Activated CD8-positive, alpha-beta memory T cell treated with anti-CD3 and anti-CD28 coated beads, Interleukin-2, amount 10 ng/mL, durations not matched to agents 7 days and 5 days (primary cell): ENCODE data around the gene CDK4. TPM values are rescaled to one million over a fixed set of nuclear protein-coding genes. Genes with fewer than 3 reads are reported as not detected.
A peak's percentile ranks its signal among the peaks of the same experiment; 100 is the strongest.

Source experiments
- ATAC-seq: fragments of 150-1000 bp; cut with Tn5 transposase; one replicate; pipeline ENCODE4 v1.10.0; 2021; ENCODE audit warnings: moderate library complexity
- CTCF ChIA-PET: fragments of 350-600 bp; sonication (Branson Sonifier 250); formaldehyde crosslinking; loops from one replicate; lab custom pipeline; 2021; ENCODE audit warnings: antibody characterized with exemption; lab: Charles Lee
- DNase-seq: peaks from one replicate; pipeline ENCODE4 v3.0.0-alpha.2; 2020
- H3K27ac Mint-ChIP-seq: one replicate; pipeline ENCODE4 v1.8.0; 2021; ENCODE audit warnings: mild to moderate bottlenecking, mixed read lengths
- H3K27me3 Mint-ChIP-seq: one replicate; pipeline ENCODE4 v1.8.0; 2021; ENCODE audit warnings: mixed read lengths
- H3K36me3 Mint-ChIP-seq: one replicate; pipeline ENCODE4 v1.8.0; 2021; ENCODE audit warnings: mild to moderate bottlenecking, mixed read lengths
- H3K4me1 Mint-ChIP-seq: one replicate; pipeline ENCODE4 v1.8.0; 2021; ENCODE audit warnings: mixed read lengths
- H3K4me3 Mint-ChIP-seq: one replicate; pipeline ENCODE4 v1.8.0; 2021; ENCODE audit warnings: mild to moderate bottlenecking, moderate library complexity, mixed read lengths
- H3K9me3 Mint-ChIP-seq: one replicate; pipeline ENCODE4 v1.8.0; 2022; ENCODE audit warnings: low read depth, mixed read lengths
- total RNA-seq, 2 experiments: library from RNA; stranded (reverse); gene quantifications; one replicate each; pipeline ENCODE4 v1.2.3, GENCODE V29; 2021

CDK4 gene
- total RNA-seq, 2 experiments from 2014 or later = 127 to 167 TPM

DNA sequence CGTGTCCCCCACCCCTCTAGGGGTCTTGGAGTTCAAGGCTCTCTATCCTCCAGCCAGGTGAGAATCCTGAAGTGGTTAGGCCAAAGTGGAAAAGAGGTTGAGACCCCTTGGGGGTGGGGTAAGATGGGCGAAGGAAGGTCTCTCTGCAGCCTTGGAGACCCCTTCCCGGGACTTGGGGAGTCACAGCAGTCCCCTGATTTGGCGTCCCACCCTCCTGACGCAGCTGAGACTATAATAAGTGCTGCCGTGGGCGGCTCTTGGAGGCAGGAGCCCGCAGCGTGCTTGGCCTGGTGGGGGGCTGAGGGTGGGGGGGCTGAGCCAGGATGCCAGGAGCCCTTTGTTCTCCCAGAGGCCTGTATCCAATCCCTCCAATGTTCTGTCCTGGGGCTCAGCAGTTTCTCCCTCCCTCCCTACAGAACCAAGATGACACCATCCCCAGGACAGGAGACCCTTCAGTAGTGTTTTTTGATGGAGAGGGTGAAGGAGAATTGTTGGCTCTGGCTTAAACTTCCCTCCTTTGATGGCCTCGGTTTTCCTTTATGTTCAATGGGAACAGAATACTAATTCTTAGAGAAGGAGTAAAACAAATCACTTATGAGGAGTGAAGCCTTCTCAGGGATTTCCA lies 12.1 kb downstream of the CDK4 start:
- peaks cover 45% of the 10 kb centered on the region for H3K4me1 Mint-ChIP-seq

GRCh38 chr12:57739387-57739786 lies 12.7 kb downstream of the CDK4 start:
- H3K9me3 Mint-ChIP-seq = no peaks in the 10 kb centered on the region
- DNase-seq (no peak), ATAC-seq (no peak)
- H3K27me3 Mint-ChIP-seq = no peaks in the 10 kb centered on the region
- peaks cover 15% of the 10 kb centered on the region for H3K36me3 Mint-ChIP-seq
- CTCF ChIA-PET = interaction anchor here (0.9 kb wide), 1 partner anchor 156 kb away, joined by 4 read pairs; no protein-coding TSS in a partner anchor
- H3K4me1 Mint-ChIP-seq = peaks cover 40% of the 10 kb centered on the region
- peak overlapping the region; percentile 30 for H3K4me3 Mint-ChIP-seq
- peak overlapping the region; percentile 18 for H3K27ac Mint-ChIP-seq

More for the DNA sequence above, 12.1 kb downstream of the CDK4 start:
- DNase-seq (no peak), ATAC-seq (no peak)
- Mint-ChIP-seq H3K9me3 (no peaks in the 10 kb centered on the region), H3K4me3 (peak overlapping the region; percentile 99), H3K36me3 (peaks cover 12% of the 10 kb centered on the region), H3K27ac (peak overlapping the region; percentile 88), H3K27me3 (no peaks in the 10 kb centered on the region)
- CTCF ChIA-PET = interaction anchor here (1.1 to 3.0 kb wide), 10 partner anchors 8 to 281 kb away, joined by 3 to 22 read pairs (median 8); partner anchors contain the start of genes B4GALNT1, DCTN2, GLI1 and TSFM

DNA sequence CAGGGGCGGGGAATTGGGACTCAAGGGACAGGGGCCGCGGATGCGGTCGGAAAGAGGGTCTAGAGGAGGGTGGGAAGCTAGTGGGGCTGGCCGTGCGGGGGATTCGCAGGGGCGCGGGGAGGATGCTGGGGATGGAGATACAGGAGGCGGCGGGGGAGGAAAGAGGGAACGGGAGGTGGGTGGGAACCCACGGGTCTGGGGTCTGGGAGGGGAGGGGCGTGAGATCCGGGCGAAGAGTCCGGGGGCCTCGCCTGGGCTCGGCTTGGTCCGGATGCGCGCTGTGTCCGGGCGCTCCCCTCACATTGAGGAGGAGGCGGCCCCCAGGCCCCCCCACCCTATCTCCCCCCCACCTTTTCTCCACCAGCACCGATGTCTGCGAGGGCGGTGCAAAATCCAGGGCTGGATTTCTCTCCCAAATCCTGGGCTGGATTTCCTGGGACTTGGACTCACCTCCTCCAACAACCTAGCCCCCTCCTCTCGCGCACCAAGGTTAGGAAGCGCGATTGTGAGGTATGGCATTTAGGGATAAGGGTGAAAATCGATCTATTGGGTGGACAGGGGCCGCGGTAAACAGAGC lies 13.4 kb downstream of the CDK4 start, which contains the start of gene AGAP2:
Gene AGAP2 (minus strand): TSS at position 82 of the 577 bp plus-strand sequence. CDS start 496 bp downstream, outside the sequence.
- peak within 1 kb of the TSS; percentile 18 for H3K27ac Mint-ChIP-seq
- DNase-seq (no peak), ATAC-seq (no peak)
- no peaks in the 10 kb centered on the region for H3K9me3 Mint-ChIP-seq
- CTCF ChIA-PET = interaction anchor here (0.9 kb wide), 1 partner anchor 156 kb away, joined by 4 read pairs; no protein-coding TSS in a partner anchor
- peak within 1 kb of the TSS; percentile 30 for H3K4me3 Mint-ChIP-seq
- peaks cover 33% of the 10 kb centered on the region for H3K4me1 Mint-ChIP-seq
- no peaks in the 10 kb centered on the region for H3K27me3 Mint-ChIP-seq
- H3K36me3 Mint-ChIP-seq = peaks cover 19% of the 10 kb centered on the region

DNA sequence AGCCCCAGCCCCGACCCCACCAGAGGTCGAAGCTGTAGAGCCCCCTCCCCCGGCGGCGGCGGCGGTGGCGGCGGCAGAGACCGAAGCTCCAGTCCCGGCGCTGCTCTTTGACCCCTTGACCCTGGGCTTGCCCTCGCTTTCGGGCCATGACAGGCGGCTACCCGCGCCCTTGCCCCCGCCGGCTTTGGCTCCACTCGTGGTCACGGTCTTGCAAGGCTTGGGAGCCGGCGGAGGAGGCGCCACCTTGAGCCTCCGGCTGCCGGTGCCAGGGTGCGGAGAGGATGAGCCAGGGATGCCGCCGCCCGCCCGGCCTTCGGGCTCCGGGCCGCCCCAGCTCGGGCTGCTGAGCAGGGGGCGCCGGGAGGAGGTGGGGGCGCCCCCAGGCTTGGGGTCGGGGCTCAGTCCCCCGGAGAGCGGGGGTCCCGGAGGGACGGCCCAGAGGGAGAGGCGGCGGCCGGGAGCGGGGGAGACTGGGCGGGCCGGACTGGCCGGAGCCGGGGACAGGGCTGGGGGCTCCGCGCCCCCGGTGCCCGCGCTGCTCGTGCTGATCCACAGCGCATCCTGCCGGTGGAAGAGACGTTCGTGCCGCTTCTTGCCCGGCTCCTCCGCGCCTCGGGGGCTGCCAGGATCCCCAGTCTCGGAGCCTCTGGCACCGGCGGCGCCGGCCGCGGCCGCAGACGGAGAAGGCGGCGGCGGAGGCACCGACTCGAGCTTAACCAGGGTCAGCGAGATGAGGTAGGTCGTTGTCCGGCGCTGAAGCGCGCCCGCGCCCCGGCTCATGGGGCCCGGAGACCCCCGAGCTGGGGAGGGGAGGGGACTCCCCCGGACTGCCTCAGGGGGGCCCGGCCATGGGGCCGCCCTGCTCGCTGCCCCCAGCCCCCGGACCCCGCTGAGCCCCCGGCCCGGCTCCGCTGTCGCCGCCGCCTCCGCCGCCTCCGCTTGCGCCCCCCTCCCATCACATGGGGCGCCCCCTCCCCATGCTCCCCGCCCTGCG lies 14.3 kb downstream of the CDK4 start:
- no peak for ATAC-seq
- CTCF ChIA-PET = interaction anchor here (1.2 kb wide), 1 partner anchor 105 kb away, joined by 3 read pairs; the partner anchor contains the start of gene B4GALNT1
- H3K4me1 Mint-ChIP-seq = peaks cover 30% of the 10 kb centered on the region
- H3K27ac Mint-ChIP-seq = no peak overlapping the region
- no peaks in the 10 kb centered on the region for H3K9me3 Mint-ChIP-seq
- H3K4me3 Mint-ChIP-seq = no peak overlapping the region
- peaks cover 23% of the 10 kb centered on the region for H3K36me3 Mint-ChIP-seq
- no peaks in the 10 kb centered on the region for H3K27me3 Mint-ChIP-seq
- no peak for DNase-seq

- Mint-ChIP-seq H3K4me1 (peaks cover 24% of the 10 kb centered on the region), H3K36me3 (peaks cover 31% of the 10 kb centered on the region), H3K27me3 (no peaks in the 10 kb centered on the region), H3K9me3 (no peaks in the 10 kb centered on the region), H3K27ac (no peak overlapping the region), H3K4me3 (no peak overlapping the region)
- ATAC-seq (no peak), DNase-seq (no peak)
- CTCF ChIA-PET = interaction anchor here (1.2 kb wide), 1 partner anchor 104 kb away, joined by 3 read pairs; the partner anchor contains the start of gene B4GALNT1
These were observed 15.2 kb downstream of the CDK4 start for GRCh38 chr12:57736741-57737466.

DNA sequence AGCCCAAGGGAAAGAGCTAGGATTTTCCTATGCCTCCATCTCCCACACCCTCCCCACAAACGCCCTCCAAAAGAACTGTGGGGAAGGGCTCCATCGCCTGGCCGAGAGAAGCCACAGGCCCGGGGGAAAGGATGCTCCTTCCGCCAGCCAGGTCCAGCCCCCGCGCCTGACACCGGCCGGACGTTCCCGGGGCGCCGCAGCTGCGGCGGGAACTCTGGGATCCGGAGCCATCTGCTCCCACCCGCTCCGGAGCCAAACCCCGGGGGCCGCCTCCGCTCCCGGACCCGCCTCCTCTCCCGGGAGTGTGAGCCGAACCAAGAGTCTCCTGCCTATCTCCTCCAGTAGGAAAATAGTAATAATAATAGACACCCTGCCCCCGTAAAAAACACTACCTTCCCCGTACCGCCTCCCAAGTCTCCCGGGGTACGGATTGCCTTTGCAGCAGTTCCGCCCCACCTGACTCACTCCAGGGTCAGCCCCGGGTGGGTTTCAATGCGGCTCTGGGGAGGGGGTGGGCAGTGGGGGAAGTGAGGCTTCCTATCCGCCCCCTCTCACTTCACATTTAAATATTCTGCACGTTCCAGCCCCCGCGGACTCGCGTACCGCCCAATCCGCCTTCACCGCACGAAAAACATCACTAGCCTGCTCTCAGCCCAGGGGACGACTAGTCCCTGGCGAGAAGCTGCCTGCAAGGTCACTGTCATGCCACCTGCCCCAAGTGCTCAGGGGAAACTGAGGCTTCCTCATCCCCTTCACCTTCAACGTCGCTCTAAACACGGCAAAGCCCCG lies 16.0 kb downstream of the CDK4 start:
- ATAC-seq (no peak), DNase-seq (no peak)
- Mint-ChIP-seq H3K9me3 (no peaks in the 10 kb centered on the region), H3K27me3 (no peaks in the 10 kb centered on the region), H3K4me3 (no peak overlapping the region), H3K27ac (peak overlapping the region; percentile 37), H3K4me1 (peaks cover 21% of the 10 kb centered on the region), H3K36me3 (peaks cover 35% of the 10 kb centered on the region)
- CTCF ChIA-PET = interaction anchor here (1.0 kb wide), 1 partner anchor 17 kb away, joined by 3 read pairs; no protein-coding TSS in a partner anchor

- DNase-seq = no peak
- Mint-ChIP-seq H3K27ac (no peak overlapping the region), H3K4me1 (peaks cover 14% of the 10 kb centered on the region), H3K9me3 (no peaks in the 10 kb centered on the region), H3K4me3 (no peak overlapping the region), H3K27me3 (no peaks in the 10 kb centered on the region), H3K36me3 (peaks cover 40% of the 10 kb centered on the region)
- no peak for ATAC-seq
- CTCF ChIA-PET = interaction anchor here (1.0 kb wide), 1 partner anchor 16 kb away, joined by 3 read pairs; no protein-coding TSS in a partner anchor
These were observed 16.8 kb downstream of the CDK4 start for GRCh38 chr12:57735198-57735855.

GRCh38 chr12:57734591-57734990 lies 17.5 kb downstream of the CDK4 start:
- Mint-ChIP-seq H3K27ac (peak overlapping the region; percentile 9), H3K4me1 (peaks cover 8% of the 10 kb centered on the region), H3K4me3 (no peak overlapping the region), H3K27me3 (no peaks in the 10 kb centered on the region), H3K9me3 (no peaks in the 10 kb centered on the region), H3K36me3 (peaks cover 47% of the 10 kb centered on the region)
- no peak for ATAC-seq
- CTCF ChIA-PET = no interaction called here
- no peak for DNase-seq

GRCh38 chr12:57733928-57734327 lies 18.2 kb downstream of the CDK4 start:
- no peak overlapping the region for H3K4me3 Mint-ChIP-seq
- no peaks in the 10 kb centered on the region for H3K27me3 Mint-ChIP-seq
- DNase-seq (no peak), ATAC-seq (no peak)
- H3K27ac Mint-ChIP-seq = no peak overlapping the region
- CTCF ChIA-PET = interaction anchor here (3.1 kb wide), 1 partner anchor 7 kb away, joined by 13 read pairs; no protein-coding TSS in a partner anchor
- H3K4me1 Mint-ChIP-seq = peaks cover 1% of the 10 kb centered on the region
- H3K9me3 Mint-ChIP-seq = no peaks in the 10 kb centered on the region
- peaks cover 45% of the 10 kb centered on the region for H3K36me3 Mint-ChIP-seq

DNA sequence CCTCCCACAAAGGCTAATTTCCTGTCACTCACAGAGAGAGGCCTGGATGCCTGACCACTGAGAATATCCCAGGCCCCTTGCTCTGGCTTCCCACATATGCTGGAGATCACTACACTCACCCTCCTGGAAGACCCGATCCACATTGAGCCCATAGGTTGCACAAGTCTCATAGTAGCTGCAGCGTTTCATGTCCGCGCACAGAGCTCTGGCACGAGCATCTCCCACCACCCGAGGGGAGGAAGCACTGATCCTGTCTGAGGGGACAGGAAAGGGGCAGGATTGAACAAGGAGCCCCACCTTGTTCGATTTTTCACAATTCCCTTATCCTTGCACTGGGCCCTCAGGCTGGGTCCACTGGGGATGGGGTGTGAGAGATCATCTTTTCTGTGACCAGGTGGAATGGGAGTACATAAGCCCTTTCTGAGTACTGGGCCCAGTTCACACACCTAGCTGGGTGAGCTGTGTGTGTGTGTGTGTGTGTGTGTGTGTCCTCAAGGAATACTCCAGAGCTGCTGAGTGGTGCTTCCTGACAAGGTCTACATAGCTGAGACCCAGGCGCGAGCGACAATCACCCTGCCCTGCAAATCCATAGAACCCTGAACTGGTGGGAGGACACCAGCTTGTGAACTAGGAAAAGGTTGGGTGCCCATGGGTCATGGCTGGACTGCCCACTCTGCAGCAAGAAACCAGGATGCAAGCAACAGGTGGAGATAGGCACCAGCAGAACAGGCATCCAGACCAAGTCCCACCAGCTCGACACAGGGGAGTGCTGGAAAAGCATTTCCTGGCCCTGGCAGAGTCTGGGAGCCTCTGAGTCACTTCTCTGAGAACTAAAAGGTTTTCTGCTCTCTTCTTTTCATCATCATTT lies 19.1 kb downstream of the CDK4 start:
- ATAC-seq = no peak
- Mint-ChIP-seq H3K4me3 (no peak overlapping the region), H3K27me3 (no peaks in the 10 kb centered on the region), H3K27ac (peak overlapping the region; percentile 7), H3K9me3 (no peaks in the 10 kb centered on the region), H3K36me3 (peaks cover 51% of the 10 kb centered on the region), H3K4me1 (no peaks in the 10 kb centered on the region)
- DNase-seq = no peak
- CTCF ChIA-PET = interaction anchor here (1.3 to 3.1 kb wide), 2 partner anchors 8 to 25 kb away, joined by 3 to 13 read pairs; no protein-coding TSS in a partner anchor
